Measurements from ENCODE around the gene ZNHIT2.

ZNHIT2 gene

DNA sequence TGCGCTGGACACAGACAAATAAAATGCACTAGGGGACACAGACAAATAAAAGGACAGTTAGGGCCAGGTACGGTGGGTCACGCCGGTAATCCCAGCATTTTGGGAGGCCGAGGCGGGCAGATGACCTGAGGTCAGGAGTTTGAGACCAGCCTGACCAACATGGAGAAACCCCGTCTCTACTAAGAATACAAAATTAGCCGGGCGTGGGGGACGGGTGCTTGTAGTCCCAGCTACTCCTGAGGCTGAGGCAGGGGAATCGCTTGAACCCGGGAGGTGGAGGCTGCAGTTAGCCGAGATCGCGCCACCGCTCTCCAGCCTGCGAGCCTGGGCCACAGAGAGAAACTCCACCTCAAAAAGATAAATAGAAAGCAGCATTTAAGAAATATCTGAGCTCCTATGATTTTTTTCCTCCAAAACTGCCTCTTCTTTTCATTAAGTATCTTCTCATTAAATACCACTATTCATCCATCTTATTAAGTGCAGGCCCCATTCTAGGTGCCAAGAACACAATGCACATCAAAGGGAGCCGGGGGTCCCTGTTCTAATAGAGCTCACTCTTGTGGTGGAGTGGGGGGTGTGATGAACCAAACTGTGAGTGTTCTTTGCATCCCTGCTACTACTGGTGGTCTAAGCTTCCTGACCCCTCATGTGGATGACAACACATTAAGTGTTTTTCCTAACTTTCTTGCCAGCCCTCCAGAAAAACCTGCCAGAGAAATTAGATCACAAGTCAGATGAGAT lies 766 bp upstream of the ZNHIT2 start:
- DNase-seq: no peak

DNA sequence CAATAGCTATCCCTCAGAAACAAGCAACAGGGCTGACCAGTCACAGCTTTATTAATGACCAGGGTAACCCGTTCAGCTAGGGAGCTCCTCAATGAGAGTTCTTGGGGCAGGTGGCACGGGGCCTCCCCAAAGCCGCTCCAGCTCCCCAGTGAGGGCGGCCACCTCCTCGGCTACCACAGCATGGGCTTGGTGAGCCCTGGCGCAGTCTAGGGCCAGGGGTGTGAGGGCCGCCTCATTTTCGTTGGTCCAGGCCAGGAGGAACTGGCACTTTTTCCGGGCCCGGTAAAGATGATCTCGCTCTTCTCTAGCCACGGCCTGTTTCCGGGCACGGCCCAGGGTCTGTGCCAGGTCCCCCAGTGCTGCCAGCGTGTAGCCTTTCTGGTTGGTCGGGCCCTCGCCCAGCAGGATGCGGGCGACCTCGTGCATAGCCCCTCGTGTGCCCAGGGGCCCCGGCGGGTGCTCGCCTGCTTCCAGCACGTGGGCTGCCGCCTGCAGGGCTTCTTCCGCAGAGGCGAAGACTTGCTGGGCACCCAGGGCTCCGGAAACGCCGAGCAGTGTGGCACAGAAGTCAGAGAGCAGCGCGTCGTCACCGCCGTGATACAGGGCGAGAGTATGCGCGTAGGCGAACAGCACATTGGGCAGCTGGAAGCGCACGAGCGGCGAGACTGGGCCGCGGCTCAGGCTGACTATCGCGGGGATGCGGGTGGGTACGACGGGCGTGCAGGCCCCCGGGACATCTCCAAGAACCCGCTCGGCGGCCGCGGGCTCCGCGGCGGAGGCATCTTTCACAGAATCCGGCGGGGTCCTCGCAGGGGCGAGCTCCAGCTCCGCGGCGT lies 913 bp downstream of the ZNHIT2 start:
- peak; percentile 12 to 17 for DNase-seq

DNA sequence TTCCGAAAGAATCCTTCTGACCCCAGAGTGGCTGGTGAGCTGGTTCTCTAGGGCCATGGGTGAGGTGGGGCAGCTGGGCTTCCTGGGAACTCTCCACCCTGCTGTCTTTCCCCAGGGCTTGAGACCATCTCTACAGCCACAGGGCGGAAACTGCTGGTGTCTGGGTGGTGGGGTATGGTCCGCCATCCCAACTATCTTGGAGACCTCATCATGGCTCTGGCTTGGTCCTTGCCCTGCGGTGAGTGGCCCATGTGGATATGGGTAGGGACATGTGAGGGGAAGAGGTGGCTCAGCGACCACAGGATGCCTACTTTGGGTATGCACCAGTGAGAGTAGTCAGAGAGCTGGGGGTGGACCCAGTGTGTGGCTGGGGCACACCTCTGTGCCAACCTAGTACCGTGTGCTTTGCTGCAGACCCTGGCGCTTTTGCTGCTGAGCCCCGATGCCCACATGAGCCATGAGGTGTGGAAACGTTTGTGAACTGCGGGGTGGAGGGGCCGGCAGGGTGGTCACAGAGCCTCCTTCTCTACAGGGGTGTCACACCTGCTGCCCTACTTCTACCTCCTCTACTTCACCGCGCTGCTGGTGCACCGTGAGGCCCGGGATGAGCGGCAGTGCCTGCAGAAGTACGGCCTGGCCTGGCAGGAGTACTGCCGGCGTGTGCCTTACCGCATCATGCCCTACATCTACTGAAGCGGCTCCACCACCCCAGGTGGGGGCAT lies 2.0 kb downstream of the ZNHIT2 start:
- DNase-seq: no peak

DNA sequence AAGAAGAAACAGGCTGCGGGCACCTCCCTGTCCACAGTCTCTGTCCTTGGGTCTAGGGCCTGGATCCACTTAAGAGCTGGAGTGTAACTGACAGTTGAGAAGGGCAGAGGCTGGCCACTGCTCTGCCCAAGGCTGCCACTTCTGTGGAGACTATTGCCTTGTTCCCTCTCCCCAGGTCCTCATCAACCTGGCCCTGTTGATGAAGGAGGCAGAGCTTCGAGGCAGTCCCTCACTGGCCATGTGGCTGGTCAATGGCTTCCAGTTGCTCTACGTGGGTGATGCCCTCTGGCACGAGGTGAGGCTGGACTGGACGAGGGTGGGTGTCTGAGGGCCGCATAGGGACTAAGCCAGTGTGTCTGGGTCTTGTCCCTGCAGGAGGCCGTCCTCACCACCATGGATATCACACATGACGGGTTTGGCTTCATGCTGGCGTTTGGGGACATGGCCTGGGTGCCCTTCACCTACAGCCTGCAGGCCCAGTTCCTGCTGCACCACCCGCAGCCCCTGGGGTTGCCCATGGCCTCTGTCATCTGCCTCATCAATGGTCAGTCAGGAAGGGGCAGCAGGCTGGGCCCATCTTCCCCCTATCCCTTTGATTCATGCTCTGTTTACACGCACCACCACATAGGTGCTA lies 2.8 kb downstream of the ZNHIT2 start:
- no peak for DNase-seq

DNA sequence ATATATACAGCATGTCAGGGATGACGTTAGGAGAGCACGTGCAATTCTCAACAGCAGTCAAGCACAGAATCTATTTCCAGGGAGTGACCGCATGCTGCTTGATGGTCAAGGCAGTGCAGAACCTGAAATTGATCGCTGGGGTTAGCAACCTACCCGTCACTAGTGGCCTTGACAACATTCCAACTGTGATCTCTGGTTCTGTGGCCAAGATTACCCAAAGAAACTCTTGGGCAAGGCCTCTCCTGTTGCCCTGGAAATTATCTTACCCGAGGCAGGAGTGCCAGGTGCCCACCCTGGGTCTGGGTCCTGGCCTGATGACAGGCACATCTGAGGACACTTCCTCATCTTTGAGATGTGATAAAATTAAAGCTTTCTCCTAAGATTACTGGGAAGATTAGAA lies 3.7 kb downstream of the ZNHIT2 start:
- DNase-seq: no peak

DNA sequence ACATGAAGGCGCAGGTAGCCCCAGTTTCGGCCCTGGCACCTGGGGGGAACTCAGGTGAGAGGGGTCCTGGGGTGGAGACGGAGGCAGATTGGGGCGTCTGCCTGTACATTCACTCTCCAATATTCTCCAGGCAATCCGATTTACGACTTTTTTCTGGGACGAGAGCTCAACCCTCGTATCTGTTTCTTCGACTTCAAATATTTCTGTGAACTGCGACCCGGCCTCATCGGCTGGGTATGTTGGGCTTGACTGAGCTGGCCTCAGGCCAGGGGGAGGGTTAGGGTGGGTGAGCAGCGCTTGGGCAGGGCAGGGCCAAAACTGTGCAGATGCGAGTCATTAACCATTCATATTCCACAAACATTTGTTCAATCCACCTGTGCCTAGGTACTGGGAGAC lies 4.1 kb downstream of the ZNHIT2 start:
- no peak for DNase-seq

DNA sequence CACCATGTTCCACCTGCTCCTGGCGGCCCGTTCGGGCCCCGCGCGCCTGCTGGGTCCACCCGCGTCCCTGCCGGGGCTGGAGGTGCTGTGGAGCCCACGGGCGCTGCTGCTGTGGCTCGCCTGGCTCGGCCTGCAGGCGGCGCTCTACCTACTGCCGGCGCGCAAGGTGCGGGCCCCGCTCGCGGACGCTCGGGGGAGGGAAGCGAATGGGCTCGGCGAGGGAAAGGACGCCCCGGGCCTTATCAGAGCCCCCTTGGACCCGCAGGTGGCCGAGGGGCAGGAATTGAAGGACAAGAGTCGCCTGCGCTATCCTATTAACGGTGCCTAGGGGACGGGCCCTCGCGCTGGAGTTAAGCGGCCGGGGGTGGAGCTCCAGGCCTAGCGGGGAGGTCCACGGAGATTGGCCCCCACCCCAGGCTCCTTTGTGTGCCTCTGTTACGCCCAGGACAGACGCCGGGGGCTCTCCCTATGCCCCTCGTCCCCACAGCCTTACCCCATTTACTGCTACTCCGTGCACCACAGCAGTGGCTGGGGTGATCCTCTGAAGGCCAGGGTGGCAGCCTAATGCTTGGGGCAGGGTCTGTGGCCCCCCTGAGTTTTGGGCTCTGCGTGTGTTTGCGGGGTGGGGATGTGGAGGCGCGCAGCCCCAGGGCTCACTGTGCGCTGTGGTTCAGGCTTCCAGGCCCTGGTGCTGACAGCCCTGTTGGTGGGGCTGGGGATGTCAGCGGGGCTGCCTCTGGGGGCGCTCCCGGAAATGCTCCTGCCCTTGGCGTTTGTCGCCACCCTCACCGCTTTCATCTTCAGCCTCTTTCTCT lies 4.7 kb downstream of the ZNHIT2 start:
- peak; percentile 40 to 67 for DNase-seq

DNA sequence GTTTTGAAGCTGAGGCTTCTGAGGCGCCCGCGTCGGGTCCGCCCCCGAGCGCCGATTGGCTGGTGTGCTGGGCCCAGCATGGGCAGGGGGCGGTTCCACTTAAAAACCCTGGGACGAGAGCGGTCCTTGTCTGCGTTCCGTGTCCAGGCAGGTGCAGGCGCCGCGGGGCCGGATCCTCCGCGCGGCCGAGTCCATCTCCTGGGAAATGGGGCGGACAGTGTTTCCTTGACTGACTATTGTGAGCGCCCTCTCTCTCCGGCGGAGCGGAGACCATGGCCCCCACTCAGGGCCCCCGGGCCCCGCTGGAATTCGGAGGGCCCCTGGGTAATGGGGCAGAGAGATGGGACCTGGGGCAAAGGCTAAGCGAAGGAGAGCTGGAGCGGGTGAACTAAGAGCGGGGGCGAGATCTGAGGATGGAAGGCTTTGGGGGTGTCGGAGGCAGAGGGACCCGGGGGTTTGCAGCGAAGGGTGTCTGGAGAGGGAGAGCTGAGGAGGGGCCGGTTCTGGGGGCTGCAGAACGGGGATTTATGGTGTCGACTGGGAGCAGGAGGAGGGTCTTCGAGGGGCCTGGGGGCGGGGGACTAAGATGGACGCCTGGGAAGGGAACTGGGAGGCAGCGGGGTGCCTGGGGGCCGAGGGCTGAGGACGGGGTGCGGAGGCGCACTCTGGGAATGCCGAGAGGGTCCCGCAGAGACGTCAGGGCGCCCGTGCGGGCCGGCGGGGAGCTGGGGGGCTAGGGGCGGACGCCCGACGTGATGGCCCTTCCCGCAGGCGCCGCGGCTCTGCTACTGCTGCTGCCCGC lies 5.6 kb downstream of the ZNHIT2 start, which contains the start of gene TM7SF2:
Gene TM7SF2, plus strand, starts transcription at position 129 of the 802 bp plus-strand sequence. Its CDS starts 144 bp downstream, at position 273.
- peak; percentile 88 to 94 for DNase-seq

DNA sequence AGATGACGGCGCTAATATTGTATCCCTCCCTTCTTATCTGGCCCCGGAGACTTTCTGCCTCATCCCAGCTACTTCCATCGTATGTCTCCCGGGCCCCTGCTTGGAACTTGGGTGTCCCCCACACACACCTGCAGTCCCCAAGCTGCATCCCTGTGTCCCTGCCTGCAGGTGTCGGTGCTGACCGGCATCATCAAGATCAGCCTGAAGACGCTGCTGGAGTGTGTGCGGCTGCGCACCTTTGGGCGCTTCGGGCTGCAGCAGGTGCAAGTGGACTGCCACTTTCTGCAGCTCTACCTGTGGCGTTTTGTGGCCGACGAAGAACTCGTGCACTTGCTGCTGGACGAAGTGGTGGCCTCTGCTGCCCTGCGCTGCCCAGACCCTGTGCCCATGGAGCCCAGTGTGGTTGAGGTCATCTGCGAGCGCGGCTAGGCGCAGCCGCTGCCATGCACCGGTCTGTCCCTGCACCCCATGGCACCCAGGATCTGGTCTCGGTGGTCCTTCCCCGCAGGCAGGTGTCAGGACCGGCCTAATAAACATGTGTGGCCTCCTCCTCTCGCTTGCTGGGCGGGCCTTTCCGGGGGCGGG lies 6.2 kb downstream of the ZNHIT2 start:
- DNase-seq: no peak

DNA sequence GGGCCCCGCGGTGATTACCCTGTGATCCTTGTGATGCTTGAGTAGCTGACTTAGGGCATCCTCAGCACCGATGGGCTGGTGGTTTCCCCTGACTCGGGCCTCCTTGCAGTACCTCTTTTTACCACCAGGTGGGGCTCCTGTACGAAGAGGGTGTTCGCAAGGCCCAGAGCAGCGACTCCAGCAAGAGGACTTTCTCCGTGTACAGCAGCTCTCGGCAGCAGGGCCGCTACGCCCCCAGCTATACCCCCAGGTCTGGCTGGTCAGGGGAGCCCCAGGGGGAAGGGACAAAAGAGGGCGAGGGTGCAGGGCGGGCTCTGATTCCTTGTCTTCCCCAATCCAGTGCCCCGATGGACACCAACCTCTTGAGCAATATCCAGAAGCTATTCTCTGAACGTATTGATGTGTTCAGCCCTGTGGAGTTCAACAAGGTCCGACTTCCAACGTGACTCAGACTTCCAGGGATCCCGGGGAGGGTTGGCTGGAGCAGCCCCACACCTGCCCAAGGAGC lies 7.1 kb downstream of the ZNHIT2 start:
- DNase-seq: peak; percentile 60 to 78

DNA sequence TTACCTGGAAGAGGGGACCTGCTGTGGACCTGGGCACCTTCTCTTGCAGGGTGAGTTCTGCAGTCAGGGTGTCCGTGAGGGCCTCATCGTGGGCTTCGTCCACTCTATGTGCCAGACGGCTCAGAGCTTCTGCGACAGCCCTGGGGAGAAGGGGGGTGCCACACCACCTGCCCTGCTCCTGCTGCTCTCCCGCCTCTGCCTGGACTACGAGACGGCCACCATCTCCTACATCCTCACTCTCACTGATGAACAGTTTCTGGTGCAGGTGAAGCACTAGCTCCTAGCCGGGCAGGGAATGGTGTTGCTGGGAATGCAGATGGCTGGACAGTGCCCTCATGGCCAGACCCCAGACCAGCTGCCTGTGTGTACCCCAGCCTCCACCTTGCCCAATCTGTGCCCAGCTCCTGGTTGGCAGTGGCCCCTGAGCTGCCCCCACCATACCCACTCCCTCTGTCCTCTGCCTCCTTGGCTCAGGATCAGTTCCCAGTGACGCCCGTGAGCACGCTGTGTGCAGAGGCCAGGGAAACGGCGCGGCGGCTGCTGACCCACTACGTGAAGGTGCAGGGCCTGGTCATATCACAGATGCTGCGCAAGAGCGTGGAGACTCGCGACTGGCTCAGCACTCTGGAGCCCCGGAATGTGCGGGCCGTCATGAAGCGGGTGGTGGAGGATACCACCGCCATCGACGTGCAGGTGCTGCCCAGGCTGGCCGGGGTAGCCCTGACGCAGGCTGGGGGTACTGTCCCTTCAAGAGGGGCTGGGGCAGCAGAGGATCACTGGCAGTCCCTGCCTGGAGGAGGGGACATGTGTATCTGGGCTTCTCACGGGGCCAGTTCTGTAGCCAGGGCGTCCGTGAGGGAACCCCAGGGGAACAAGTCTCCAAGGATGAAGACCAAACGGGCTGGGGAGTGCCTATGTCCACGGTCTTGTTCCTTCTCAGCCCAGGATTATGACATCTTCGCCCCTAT lies 8.0 kb downstream of the ZNHIT2 start:
- DNase-seq: no peak

DNA sequence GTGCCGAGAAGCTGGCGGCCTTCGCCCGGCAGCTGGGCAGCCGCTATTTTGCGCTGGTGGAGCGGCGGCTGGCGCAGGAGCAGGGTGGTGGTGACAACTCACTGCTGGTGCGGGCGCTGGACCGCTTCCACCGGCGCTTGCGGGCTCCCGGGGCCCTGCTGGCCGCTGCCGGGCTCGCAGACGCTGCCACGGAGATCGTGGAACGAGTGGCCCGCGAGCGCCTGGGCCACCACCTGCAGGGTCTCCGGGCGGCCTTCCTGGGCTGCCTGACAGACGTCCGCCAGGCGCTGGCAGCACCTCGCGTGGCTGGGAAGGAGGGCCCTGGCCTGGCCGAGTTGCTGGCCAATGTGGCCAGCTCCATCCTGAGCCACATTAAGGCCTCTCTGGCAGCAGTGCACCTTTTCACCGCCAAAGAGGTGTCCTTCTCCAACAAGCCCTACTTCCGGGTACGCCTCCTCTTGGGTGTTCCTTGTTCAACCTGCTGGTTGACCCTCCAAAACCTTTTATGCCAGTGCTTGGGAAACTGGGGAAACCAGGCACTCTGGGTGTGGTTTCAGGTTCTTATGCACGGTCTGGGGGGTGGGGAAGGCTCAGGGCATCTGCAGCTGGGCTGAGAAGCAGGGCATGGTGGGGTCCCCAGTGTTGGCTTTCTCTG lies 8.9 kb downstream of the ZNHIT2 start:
- no peak for DNase-seq

DNA sequence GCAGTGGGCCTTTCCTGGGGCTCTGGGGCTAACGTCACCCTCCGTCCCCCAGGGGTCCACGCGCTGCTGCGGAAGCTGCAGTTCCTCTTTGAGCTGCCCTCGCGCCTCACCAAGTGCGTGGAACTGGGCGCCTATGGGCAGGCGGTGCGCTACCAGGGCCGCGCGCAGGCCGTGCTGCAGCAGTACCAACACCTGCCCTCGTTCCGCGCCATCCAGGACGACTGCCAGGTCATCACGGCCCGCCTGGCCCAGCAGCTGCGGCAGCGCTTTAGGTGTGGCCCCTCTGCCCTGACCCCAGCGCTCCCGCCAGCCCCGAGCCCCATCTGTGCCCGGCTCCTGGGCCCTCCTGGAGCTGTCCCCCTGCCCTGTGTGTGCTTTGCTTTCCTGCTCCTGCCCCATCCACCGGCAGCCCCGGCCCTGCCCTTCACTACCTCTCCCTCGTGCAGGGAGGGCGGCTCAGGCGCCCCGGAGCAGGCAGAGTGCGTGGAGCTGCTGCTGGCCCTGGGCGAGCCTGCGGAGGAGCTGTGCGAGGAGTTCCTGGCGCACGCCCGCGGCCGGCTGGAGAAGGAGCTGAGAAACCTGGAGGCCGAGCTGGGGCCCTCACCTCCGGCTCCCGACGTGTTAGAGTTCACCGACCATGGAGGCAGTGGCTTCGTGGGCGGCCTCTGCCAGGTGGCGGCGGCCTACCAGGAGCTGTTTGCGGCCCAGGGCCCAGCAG lies 9.6 kb downstream of the ZNHIT2 start:
- DNase-seq: no peak

DNA sequence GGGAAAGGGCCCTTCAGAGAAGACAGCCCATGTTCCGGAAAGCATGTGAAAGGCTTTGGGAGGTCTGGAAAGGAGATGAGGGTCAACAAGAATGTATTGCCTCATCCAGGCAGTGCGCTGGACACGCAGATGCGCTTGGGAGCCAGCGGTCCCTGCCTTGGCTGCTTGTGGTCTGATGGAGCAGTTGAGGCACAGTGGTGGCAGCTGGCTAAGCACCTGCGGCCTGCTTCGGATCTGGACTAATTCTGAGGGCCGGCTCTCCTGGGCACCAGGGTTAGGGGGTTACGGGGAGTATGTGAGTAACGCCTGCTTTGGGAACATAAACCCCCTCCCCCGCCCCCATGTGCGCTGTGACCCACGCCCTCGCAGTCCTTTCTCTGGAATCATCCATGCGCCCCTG lies 10.4 kb downstream of the ZNHIT2 start:
- DNase-seq: no peak

DNA sequence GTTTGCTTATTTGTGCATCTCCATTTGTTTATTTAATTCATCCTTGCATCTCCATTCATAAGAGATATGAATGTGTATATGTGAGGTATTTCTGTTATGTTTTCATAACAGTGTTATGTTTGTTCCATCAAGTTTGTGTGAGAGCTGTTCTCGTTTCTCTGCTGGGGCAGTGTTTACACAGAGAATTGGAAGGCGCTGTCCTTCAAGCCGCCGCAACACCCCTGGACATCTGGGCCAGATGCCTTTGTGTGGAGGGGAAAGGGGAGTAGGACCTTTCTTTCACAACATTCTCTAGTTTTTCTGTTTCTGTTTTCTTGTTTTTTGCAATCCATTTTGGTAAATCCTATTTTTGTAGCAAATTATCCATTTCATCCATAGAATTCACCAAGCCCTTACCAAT lies 12.9 kb downstream of the ZNHIT2 start:
- no peak for DNase-seq

DNA sequence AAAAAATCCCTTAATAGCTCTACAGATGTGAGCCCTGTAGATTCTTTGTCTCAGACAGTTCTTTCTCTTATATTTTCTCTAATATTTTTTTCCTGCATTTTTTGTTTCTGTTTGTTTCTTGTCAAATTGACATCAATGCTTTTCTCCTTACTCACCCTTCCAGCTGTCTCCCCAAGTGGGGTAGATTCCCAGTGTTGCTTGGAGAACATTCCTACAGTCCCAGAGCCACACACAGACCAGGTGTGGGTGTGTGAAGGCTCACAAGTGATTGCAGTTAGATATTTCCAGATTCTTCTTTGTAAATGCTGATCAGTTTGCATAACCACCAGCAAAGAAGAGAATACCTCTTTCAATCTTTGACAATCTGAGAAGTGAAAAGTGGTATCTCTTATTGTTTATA lies 14.0 kb downstream of the ZNHIT2 start:
- DNase-seq: no peak

DNA sequence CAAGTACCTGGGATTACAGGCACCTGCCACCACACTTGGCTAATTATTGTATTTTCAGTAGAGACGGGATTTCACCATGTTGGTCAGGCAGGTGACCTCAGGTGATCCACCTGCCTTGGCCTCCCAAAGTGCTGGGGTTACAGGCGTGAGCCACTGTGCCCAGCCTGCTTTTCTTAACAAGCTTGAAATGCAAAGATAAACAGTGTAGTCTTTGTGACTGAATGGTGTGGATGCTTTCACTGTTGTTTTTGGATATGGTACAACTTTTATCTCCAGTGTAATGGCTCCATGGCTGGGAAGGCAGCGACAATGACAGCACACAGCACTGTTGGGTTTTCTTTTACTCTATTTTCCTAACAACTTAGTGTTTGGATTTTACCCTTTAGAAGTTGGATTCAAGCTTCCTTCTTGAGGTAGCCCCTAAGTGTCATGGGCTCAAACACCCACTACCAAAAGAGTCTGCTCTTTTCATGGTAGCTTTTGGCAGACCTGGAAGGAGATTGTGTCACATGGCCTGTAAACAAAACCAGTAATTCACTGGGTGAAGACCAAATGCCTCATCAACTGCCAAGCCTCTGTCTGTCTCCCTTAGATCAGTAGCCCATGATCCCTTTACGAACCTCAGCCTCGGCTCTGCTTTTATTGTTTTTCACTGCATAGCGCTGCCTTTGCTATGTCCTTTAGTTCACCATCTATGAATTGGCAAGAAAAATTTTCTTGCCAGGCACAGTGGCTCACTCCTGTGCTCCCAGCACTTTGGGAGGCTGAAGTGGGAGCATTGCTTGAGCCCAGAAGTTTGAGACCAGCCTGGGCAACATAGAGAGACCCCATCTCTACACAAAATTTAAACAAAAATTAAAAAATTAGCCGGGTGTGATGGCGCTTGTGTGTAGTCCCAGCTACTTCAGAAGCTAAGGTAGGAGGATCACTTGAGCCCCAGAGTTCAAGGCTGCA lies 15.1 kb downstream of the ZNHIT2 start:
- no peak for DNase-seq
